K562 (cell line): Measurements from ENCODE around the gene TUBGCP6. TPM values are rescaled to one million over a fixed set of nuclear protein-coding genes. Genes with fewer than 3 reads are reported as not detected.

Source experiments
- ATAC-seq: fragments of 200-7000 bp; cut with Tn5 transposase; 3 replicates; pipeline ENCODE4 v1.9.1; 2020; ENCODE audit warnings: moderate library complexity
- BruUV-seq: library from RNA; stranded (reverse); fragments of 400-500 nt; replicated peaks from 2 replicates; lab custom pipeline; 2021; lab: Mats Ljungman, UMichigan
- CTCF ChIA-PET: fragments of 300-600 bp; formaldehyde crosslinking; extraction: SDS; loops from one replicate; lab custom pipeline; 2021; ENCODE audit warnings: low intra/inter-chr PET ratio; lab: Yijun Ruan, JAX
- POLR2A ChIA-PET: fragments of 300-600, 350-650 bp; sonication (Branson Sonifier 250); formaldehyde crosslinking; extraction: SDS; loops from one replicate; lab custom pipeline; 2021; ENCODE audit warnings: antibody characterized with exemption, inconsistent platforms; lab: Yijun Ruan, JAX
- DNase-seq, 4 experiments: peaks; one replicate each; pipeline versions ENCODE4 v3.0.0 to v3.0.0-alpha.2; 2011 to 2018; ENCODE audit warnings: low spot score in 3 of 4, mixed read lengths in 3 of 4; ENCODE audit errors: extremely low read depth in 1 of 4
- FAIRE-seq: peaks from 2 replicates; lab custom pipeline; 2011; peaks lifted over from hg19 to GRCh38; lab: Jason Lieb, UNC
- H2AFZ ChIP-seq: 2 replicates; pipeline ENCODE4 v1.6.0; 2011; ENCODE audit warnings: low read depth, low read length, control low read depth, inconsistent platforms
- H3K27ac ChIP-seq: fragments of 200-600 bp; 3 replicates; pipeline ENCODE4 v1.8.0; 2011; ENCODE audit warnings: low read depth, mild to moderate bottlenecking, control low read depth, inconsistent platforms, low read length, moderate library complexity, mixed read lengths; ENCODE audit errors: extremely low read depth
- H3K27me3 ChIP-seq, 2 experiments: fragments of 300-600 bp in 1 of 2; 2 replicates in 1 of 2; 3 replicates in 1 of 2; pipeline versions ENCODE4 v1.6.0 to v1.8.0; 2011; ENCODE audit warnings: inconsistent platforms in 2 of 2, low read length in 2 of 2, mild to moderate bottlenecking in 1 of 2, mixed read lengths in 1 of 2, moderate library complexity in 1 of 2; ENCODE audit not compliant: control insufficient read depth in 2 of 2, insufficient read depth in 2 of 2
- H3K36me3 ChIP-seq: fragments of 300-600 bp; 3 replicates; pipeline ENCODE4 v1.8.0; 2011; ENCODE audit warnings: mild to moderate bottlenecking, low read length, inconsistent platforms; ENCODE audit not compliant: control insufficient read depth, insufficient read depth
- H3K4me1 ChIP-seq, 2 experiments: fragments of 200-600 bp in 1 of 2; replicated peaks in 1 of 2; 2 replicates in 1 of 2; 3 replicates in 1 of 2; pipeline versions ENCODE4 v1.5.1 to v1.8.0; 2011; ENCODE audit warnings: inconsistent platforms in 2 of 2, low read length in 2 of 2, mild to moderate bottlenecking in 1 of 2, mixed read lengths in 1 of 2, moderate library complexity in 1 of 2; ENCODE audit not compliant: control insufficient read depth in 2 of 2, insufficient read depth in 2 of 2
- H3K4me2 ChIP-seq: 2 replicates; pipeline ENCODE4 v1.6.1; 2011; ENCODE audit warnings: low read length, control low read depth, inconsistent platforms, mixed read lengths; ENCODE audit not compliant: insufficient read depth
- H3K4me3 ChIP-seq: fragments of 200-600 bp; sonication (generic), shearing (Covaris generic); 2 replicates; pipeline ENCODE4 v1.5.1; 2016; ENCODE audit warnings: control low read depth, inconsistent platforms
- H3K79me2 ChIP-seq: fragments of 200-600 bp; 3 replicates; pipeline ENCODE4 v1.8.0; 2011; ENCODE audit warnings: low read length, inconsistent platforms; ENCODE audit not compliant: control insufficient read depth, insufficient read depth
- H3K9ac ChIP-seq, 2 experiments: 2 replicates each; pipeline versions ENCODE4 v1.6.0 to v1.6.1; 2011; ENCODE audit warnings: low read depth in 2 of 2, low read length in 2 of 2, control low read depth in 1 of 2, inconsistent platforms in 1 of 2, mild to moderate bottlenecking in 1 of 2, mixed read lengths in 1 of 2; ENCODE audit not compliant: insufficient read depth in 1 of 2
- H3K9me1 ChIP-seq: one replicate; pipeline ENCODE4 v1.6.0; 2011; ENCODE audit warnings: inconsistent platforms, mild to moderate bottlenecking, low read length, moderate library complexity; ENCODE audit not compliant: control insufficient read depth, insufficient read depth
- H3K9me3 ChIP-seq: replicated peaks from 2 replicates; pipeline ENCODE4 v1.5.1; 2011; ENCODE audit warnings: low read depth, low read length, inconsistent platforms; ENCODE audit not compliant: control insufficient read depth, insufficient read depth
- H4K20me1 ChIP-seq: replicated peaks from 2 replicates; pipeline ENCODE4 v1.6.1; 2011; ENCODE audit warnings: low read length, inconsistent platforms, mixed read lengths; ENCODE audit not compliant: control insufficient read depth, insufficient read depth
- DMBX1 ChIP-seq: fragments of 250-450 bp; sonication (Bioruptor Pico); IDR thresholded peaks from 2 replicates; pipeline ENCODE4 v1.8.0; 2022; ENCODE audit warnings: inconsistent platforms, mild to moderate bottlenecking, moderate library complexity, borderline replicate concordance
- NR4A1 ChIP-seq, 2 experiments: fragments of 250-450 bp in 1 of 2; fragments of 450-650 bp in 1 of 2; sonication (Bioruptor Pico) in 1 of 2; IDR thresholded peaks; 2 replicates each; pipeline versions ENCODE4 v1.4.0 to v1.6.1; 2016 to 2020; ENCODE audit warnings: mild to moderate bottlenecking in 2 of 2, missing compliant biosample characterization in 1 of 2, missing genetic modification characterization in 1 of 2, moderate library complexity in 1 of 2
- RBFOX2 ChIP-seq: fragments of 200-400 bp; formaldehyde crosslinking; IDR thresholded peaks from 2 replicates; pipeline ENCODE4 v1.6.1; 2017; ENCODE audit warnings: low read depth, mild to moderate bottlenecking, low read length, moderate library complexity
- WGBS: fragments of 100-300 bp; shearing (Covaris generic); methylation state at CpG from one replicate; pipeline ENCODE4 v1.1.6; 2016; ENCODE audit warnings: low coverage, mixed read lengths; ENCODE audit not compliant: insufficient coverage; ENCODE audit errors: missing lambda C conversion rate; 5-methylcytosine and 5-hydroxymethylcytosine counted together
- in situ Hi-C: fragments of 300-500 bp; cut with MboI; formaldehyde crosslinking; loops from 4 replicates; pipeline ENCODE4 v1.15.0; 2018; ENCODE audit warnings: inconsistent platforms, mixed read lengths
- intact Hi-C: fragments of 100-400 bp; cut with micrococcal nuclease; formaldehyde crosslinking; loops from 2 replicates; pipeline ENCODE4 v1.14.2; 2022
- polyA plus RNA-seq, 8 experiments: library from polyadenylated mRNA; depleted of rRNA in 4 of 8; stranded (reverse) in 5 of 8; unstranded in 3 of 8; fragments of >200 nt; fragmentation: Nextera tagmentation in 2 of 8; fragmentation: Illumina TruSeq in 1 of 8; extraction: Ambion mirVana in 2 of 8; extraction: Trizol in 1 of 8; gene quantifications; 2 replicates each; pipeline versions ENCODE4 v1.2.1 to v1.2.3, GENCODE V29; 2011 to 2014; ENCODE audit warnings: inconsistent platforms in 1 of 8, missing spikeins in 1 of 8
- total RNA-seq, 7 experiments: library from RNA; depleted of rRNA in 6 of 7; stranded (reverse); fragments of >200 nt in 6 of 7; fragmentation: Illumina TruSeq in 2 of 7; extraction: Trizol in 2 of 7; gene quantifications; 2 replicates each; pipeline versions ENCODE4 v1.2.1 to v1.2.3, GENCODE V29; 2011 to 2021; ENCODE audit warnings: low replicate concordance in 1 of 7
- TF ChIP-seq, protein P1 (sequence below): sonication (generic); formaldehyde crosslinking; IDR thresholded peaks from 2 replicates; pipeline ENCODE4 v1.8.0; 2023; ENCODE audit warnings: missing genetic modification reagents, mild to moderate bottlenecking, borderline replicate concordance

TUBGCP6 gene
- total and polyA plus RNA-seq, 9 of the 15 experiments (the other 6 are each of a cell fraction or from before 2014, with no cell fraction given), result 0.76 to 33.0 (median 10.1) TPM

- TF ChIP-seq DMBX1 (CRISPR knock-in tag) (no peak), NR4A1 (CRISPR knock-in tag; IDR thresholded peaks at IDR 0.05) (no peak), NR4A1 (tag; IDR thresholded peaks at IDR 0.05) (no peak)
- TF ChIP-seq, all 486 proteins: peak for 0
Measured at GRCh38 chr22:50171965-50172421, 72.8 kb downstream of the TUBGCP6 start (continued).

- Histone ChIP-seq H4K20me1 (no peaks in the 10 kb centered on the region), H3K79me2 (no peaks in the 10 kb centered on the region), H3K4me1 (peaks cover 10 to 60% of the 10 kb centered on the region in 2 experiments; a peak in 4 of 5 replicates), H3K4me3 (peak overlapping the region; percentile 40), H3K9ac (peak overlapping the region; percentile 20 to 80; a peak in 3 of 4 replicates), H3K27me3 (no peaks in the 10 kb centered on the region), H3K9me3 (no peaks in the 10 kb centered on the region), H3K27ac (no peak overlapping the region), H2AFZ (no peak overlapping the region), H3K9me1 (no peaks in the 10 kb centered on the region), H3K36me3 (no peaks in the 10 kb centered on the region), H3K4me2 (peak overlapping the region; percentile 66)
- TF ChIP-seq RBFOX2, result peak; percentile 52; the same call in 1 of the 2 replicates
- TF ChIP-seq, protein P1, sequence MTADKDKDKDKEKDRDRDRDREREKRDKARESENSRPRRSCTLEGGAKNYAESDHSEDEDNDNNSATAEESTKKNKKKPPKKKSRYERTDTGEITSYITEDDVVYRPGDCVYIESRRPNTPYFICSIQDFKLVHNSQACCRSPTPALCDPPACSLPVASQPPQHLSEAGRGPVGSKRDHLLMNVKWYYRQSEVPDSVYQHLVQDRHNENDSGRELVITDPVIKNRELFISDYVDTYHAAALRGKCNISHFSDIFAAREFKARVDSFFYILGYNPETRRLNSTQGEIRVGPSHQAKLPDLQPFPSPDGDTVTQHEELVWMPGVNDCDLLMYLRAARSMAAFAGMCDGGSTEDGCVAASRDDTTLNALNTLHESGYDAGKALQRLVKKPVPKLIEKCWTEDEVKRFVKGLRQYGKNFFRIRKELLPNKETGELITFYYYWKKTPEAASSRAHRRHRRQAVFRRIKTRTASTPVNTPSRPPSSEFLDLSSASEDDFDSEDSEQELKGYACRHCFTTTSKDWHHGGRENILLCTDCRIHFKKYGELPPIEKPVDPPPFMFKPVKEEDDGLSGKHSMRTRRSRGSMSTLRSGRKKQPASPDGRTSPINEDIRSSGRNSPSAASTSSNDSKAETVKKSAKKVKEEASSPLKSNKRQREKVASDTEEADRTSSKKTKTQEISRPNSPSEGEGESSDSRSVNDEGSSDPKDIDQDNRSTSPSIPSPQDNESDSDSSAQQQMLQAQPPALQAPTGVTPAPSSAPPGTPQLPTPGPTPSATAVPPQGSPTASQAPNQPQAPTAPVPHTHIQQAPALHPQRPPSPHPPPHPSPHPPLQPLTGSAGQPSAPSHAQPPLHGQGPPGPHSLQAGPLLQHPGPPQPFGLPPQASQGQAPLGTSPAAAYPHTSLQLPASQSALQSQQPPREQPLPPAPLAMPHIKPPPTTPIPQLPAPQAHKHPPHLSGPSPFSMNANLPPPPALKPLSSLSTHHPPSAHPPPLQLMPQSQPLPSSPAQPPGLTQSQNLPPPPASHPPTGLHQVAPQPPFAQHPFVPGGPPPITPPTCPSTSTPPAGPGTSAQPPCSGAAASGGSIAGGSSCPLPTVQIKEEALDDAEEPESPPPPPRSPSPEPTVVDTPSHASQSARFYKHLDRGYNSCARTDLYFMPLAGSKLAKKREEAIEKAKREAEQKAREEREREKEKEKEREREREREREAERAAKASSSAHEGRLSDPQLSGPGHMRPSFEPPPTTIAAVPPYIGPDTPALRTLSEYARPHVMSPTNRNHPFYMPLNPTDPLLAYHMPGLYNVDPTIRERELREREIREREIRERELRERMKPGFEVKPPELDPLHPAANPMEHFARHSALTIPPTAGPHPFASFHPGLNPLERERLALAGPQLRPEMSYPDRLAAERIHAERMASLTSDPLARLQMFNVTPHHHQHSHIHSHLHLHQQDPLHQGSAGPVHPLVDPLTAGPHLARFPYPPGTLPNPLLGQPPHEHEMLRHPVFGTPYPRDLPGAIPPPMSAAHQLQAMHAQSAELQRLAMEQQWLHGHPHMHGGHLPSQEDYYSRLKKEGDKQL (CRISPR knock-in tag), result no peak
- WGBS, result 75% methylated on average over 9 of the region's 15 CpGs
- no peak for FAIRE-seq
- BruUV-seq, result TSS peak; percentile 61
- in situ Hi-C loops, result no loop called here
- no peak for ATAC-seq
- intact Hi-C loops, result no loop called here
- POLR2A ChIA-PET, result interaction anchor here (0.5 to 1.1 kb wide), 2 partner anchors 13 to 19 kb away, joined by 4 to 7 read pairs; no protein-coding TSS in a partner anchor
- DNase-seq, result no peak
- CTCF ChIA-PET, result no interaction called here
Measured at GRCh38 chr22:50171319-50171964, 73.4 kb downstream of the TUBGCP6 start.
